LNCaP clone FGC (cell line): Measurements from ENCODE around the gene UTP14A.

Experiments used
- DNase-seq: peaks from one replicate; pipeline ENCODE4 v3.0.0-alpha.2; 2011; ENCODE audit warnings: low read depth
- H3K4me3 ChIP-seq: 2 replicates; pipeline ENCODE4 v1.5.1; 2011; ENCODE audit warnings: mild to moderate bottlenecking, low read depth, low read length, control low read depth
- TF ChIP-seq, protein P1 (sequence below): IDR thresholded peaks from 2 replicates; pipeline ENCODE4 v1.5.1; 2012; ENCODE audit warnings: mild to moderate bottlenecking; ENCODE audit not compliant: control insufficient read depth, insufficient read depth; ENCODE audit errors: extremely low read depth

The UTP14A gene

DNA sequence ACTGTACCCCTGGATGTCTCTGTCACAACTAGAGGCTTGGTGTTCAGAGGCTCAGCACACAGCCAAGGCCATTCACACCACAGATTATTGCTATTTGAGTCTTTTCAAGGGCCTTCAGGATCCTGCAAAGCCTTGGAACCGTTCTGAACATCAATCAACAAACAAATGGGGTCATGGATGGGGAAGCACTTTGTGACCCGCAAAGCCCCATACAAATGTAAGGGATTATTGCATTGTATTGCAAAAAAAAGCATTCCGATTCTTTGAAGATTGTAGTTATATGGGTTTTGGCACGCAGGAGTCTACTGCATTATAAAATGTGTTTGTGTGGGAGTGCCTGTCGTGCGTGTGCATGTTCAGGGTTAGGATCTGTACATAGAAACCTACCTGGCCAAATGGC is 59.2 kb downstream of the UTP14A start:
- no peak overlapping the region for H3K4me3 ChIP-seq
- DNase-seq, result no peak
- TF ChIP-seq, protein P1, sequence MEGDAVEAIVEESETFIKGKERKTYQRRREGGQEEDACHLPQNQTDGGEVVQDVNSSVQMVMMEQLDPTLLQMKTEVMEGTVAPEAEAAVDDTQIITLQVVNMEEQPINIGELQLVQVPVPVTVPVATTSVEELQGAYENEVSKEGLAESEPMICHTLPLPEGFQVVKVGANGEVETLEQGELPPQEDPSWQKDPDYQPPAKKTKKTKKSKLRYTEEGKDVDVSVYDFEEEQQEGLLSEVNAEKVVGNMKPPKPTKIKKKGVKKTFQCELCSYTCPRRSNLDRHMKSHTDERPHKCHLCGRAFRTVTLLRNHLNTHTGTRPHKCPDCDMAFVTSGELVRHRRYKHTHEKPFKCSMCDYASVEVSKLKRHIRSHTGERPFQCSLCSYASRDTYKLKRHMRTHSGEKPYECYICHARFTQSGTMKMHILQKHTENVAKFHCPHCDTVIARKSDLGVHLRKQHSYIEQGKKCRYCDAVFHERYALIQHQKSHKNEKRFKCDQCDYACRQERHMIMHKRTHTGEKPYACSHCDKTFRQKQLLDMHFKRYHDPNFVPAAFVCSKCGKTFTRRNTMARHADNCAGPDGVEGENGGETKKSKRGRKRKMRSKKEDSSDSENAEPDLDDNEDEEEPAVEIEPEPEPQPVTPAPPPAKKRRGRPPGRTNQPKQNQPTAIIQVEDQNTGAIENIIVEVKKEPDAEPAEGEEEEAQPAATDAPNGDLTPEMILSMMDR, result no peak

DNA sequence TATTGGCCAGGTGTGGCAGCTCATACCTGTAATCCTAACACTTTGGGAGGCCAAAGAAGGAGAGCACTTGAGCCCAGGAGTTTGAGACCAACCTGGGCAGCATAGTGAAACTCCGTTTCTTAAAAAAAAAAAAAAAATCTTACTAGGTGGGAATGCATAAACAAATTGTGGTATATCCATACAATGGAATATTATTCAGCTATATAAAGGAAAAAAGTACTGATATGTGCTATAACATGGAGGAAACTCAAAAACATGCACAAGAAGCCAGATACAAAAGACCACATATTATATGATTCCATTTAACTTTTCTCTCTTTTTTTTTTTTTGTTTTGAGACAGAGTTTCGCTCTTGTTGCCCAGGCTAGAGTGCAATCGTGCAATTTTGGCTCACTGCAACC is 63.0 kb downstream of the UTP14A start:
- H3K4me3 ChIP-seq, result no peak overlapping the region
- TF ChIP-seq, protein P1, result no peak
- DNase-seq, result no peak

DNA sequence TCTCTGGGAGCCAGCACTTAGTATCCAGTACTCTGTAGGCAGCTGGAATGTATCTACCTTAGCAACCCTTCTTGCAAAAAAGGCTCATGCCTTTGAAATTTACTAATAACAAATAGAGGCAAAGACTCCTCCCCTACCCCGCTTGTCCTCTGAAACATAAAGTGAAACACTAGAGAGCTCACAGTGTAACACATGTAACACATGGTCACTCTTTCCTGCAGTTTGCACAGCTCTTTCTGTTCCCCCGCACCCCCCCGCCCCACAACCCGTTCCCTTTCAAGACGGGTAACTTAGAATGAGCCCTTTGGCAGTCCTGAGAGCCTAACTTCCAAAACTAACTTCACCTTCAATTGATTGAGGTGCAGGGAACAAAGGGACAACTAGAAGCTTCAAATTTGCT is 70.5 kb downstream of the UTP14A start:
- DNase-seq, result no peak
- TF ChIP-seq, protein P1, result no peak
- H3K4me3 ChIP-seq, result no peak overlapping the region
